ENCODE results near the gene ARX.

GRCh38 chrX:25005382-25006185, 10.2 kb downstream of the ARX start:
- TF ChIP-seq, protein P1, sequence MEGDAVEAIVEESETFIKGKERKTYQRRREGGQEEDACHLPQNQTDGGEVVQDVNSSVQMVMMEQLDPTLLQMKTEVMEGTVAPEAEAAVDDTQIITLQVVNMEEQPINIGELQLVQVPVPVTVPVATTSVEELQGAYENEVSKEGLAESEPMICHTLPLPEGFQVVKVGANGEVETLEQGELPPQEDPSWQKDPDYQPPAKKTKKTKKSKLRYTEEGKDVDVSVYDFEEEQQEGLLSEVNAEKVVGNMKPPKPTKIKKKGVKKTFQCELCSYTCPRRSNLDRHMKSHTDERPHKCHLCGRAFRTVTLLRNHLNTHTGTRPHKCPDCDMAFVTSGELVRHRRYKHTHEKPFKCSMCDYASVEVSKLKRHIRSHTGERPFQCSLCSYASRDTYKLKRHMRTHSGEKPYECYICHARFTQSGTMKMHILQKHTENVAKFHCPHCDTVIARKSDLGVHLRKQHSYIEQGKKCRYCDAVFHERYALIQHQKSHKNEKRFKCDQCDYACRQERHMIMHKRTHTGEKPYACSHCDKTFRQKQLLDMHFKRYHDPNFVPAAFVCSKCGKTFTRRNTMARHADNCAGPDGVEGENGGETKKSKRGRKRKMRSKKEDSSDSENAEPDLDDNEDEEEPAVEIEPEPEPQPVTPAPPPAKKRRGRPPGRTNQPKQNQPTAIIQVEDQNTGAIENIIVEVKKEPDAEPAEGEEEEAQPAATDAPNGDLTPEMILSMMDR (IDR thresholded peaks at IDR 0.05) = no peak
- TF ChIP-seq POLR2A (IDR thresholded peaks at IDR 0.05) (no peak), POLR2AphosphoS5 (IDR thresholded peaks at IDR 0.05) (no peak), EP300 (IDR thresholded peaks at IDR 0.05) (no peak)
